ENCODE measurements around the gene KIF2C. TPM values are rescaled to one million over a fixed set of nuclear protein-coding genes. Genes with fewer than 3 reads are reported as not detected.
"Not testable (repeated sequence)": the region's sequence is repeated elsewhere in the genome, so short reads cannot be mapped to it uniquely, and the experiment has no call there.

Gene KIF2C
- polyA plus RNA-seq, 3 donors = 0.13 to 0.29 (median 0.24) TPM

- Mint-ChIP-seq H3K4me1 (peaks cover 4% of the 10 kb centered on the region), H3K27me3 (ENCODE audit: low read depth in 3 of 3) (peaks cover 0 to 1% (median 1%) of the 10 kb centered on the region in 3 donors), H3K9me3 (peaks cover 0 to 1% (median 0%) of the 10 kb centered on the region in 7 donors), H3K27ac (no peak overlapping the region), H3K4me3 (no peak overlapping the region), H3K36me3 (no peaks in the 10 kb centered on the region)
- TF ChIP-seq CTCF (IDR thresholded peaks at IDR 0.05) = no peak
- no peak for DNase-seq
- intact Hi-C loops (cut with micrococcal nuclease) = loop anchor here in 1 of 2 donors (10.0 kb wide), 1 partner anchor 512 kb away; no protein-coding TSS in a partner anchor
- no peaks in the 10 kb centered on the region for H3K36me3 ChIP-seq (replicated peaks in 1 of 2; ENCODE audit: control insufficient read depth in 1 of 2, insufficient read depth in 2 of 2, low read length in 2 of 2)
- no peaks in the 10 kb centered on the region for H3K79me2 ChIP-seq (ENCODE audit: insufficient read depth, low read length)
- no peaks in the 10 kb centered on the region for H3K27me3 ChIP-seq (ENCODE audit: control insufficient read depth in 2 of 2, insufficient read depth in 2 of 2, low read length in 2 of 2)
- H4K20me1 ChIP-seq (ENCODE audit: insufficient read depth, low read length) = no peaks in the 10 kb centered on the region
- no peaks in the 10 kb centered on the region for H3K4me1 ChIP-seq (ENCODE audit: control insufficient read depth in 1 of 2, insufficient read depth in 2 of 2, low read length in 2 of 2)
- 100% methylated on average over 3 of the region's 9 CpGs for WGBS (ENCODE audit: insufficient coverage)
- no peak overlapping the region for H3K4me3 ChIP-seq (replicated peaks in 1 of 3; ENCODE audit: low read depth in 2 of 3, low read length in 3 of 3)
- no peak overlapping the region for H2AFZ ChIP-seq (ENCODE audit: insufficient read depth, low read depth, low read length, poor library complexity, severe bottlenecking)
- H3K9me3 ChIP-seq (replicated peaks in 1 of 2; ENCODE audit: control insufficient read depth in 1 of 2, insufficient read depth in 1 of 2, low read length in 2 of 2) = no peaks in the 10 kb centered on the region
- H3K4me2 ChIP-seq (replicated peaks; ENCODE audit: extremely low read depth, low read length, poor library complexity, severe bottlenecking) = no peak overlapping the region
- no peak overlapping the region for H3K9ac ChIP-seq (ENCODE audit: insufficient read depth, low read length, poor library complexity, severe bottlenecking)
- H3K27ac ChIP-seq (ENCODE audit: low read depth in 1 of 2, low read length in 2 of 2) = no peak overlapping the region
Observed at GRCh38 chr1:44792736-44793502, 53.3 kb downstream of the KIF2C start.

GRCh38 chr1:44797886-44798285 lies 58.2 kb downstream of the KIF2C start:
- H3K9me3 Mint-ChIP-seq; H3K27me3 Mint-ChIP-seq (ENCODE audit: low read depth in 3 of 3); DNase-seq; H3K9me3 ChIP-seq (replicated peaks in 1 of 2; ENCODE audit: control insufficient read depth in 1 of 2, insufficient read depth in 1 of 2, low read length in 2 of 2); H3K36me3 ChIP-seq (replicated peaks in 1 of 2; ENCODE audit: control insufficient read depth in 1 of 2, insufficient read depth in 2 of 2, low read length in 2 of 2); H3K9ac ChIP-seq (ENCODE audit: insufficient read depth, low read length, poor library complexity, severe bottlenecking); H3K4me3 ChIP-seq (replicated peaks in 1 of 3; ENCODE audit: low read depth in 2 of 3, low read length in 3 of 3); H2AFZ ChIP-seq (ENCODE audit: insufficient read depth, low read depth, low read length, poor library complexity, severe bottlenecking); H3K4me2 ChIP-seq (replicated peaks; ENCODE audit: extremely low read depth, low read length, poor library complexity, severe bottlenecking); H3K27me3 ChIP-seq (ENCODE audit: control insufficient read depth in 2 of 2, insufficient read depth in 2 of 2, low read length in 2 of 2); H3K27ac ChIP-seq (ENCODE audit: low read depth in 1 of 2, low read length in 2 of 2); H3K4me3 Mint-ChIP-seq: not testable (repeated sequence)
- Mint-ChIP-seq H3K4me1 (peaks cover 19% of the 10 kb centered on the region), H3K36me3 (peaks cover 15% of the 10 kb centered on the region in 2 donors), H3K27ac (peak overlapping the region in 1 of 7 donors; percentile 61)
- H4K20me1 ChIP-seq (ENCODE audit: insufficient read depth, low read length) = peaks cover 24% of the 10 kb centered on the region
- H3K4me1 ChIP-seq (ENCODE audit: control insufficient read depth in 1 of 2, insufficient read depth in 2 of 2, low read length in 2 of 2) = peaks cover 29 to 35% of the 10 kb centered on the region in 2 donors
- WGBS (ENCODE audit: insufficient coverage) = 100% methylated on average over 1 of the region's 8 CpGs
- intact Hi-C loops (cut with micrococcal nuclease) = loop anchor here in 1 of 2 donors (5.0 to 10.0 kb wide), 2 partner anchors 34 to 507 kb away; no protein-coding TSS in a partner anchor
- H3K79me2 ChIP-seq (ENCODE audit: insufficient read depth, low read length) = peaks cover 19% of the 10 kb centered on the region

Data from CD14-positive monocyte (primary cell).